Activated naive CD8-positive, alpha-beta T cell treated with anti-CD3 and anti-CD28 coated beads, Interleukin-2, amount 50 U/mL, for 16 hours (primary cell): Measurements from ENCODE around the gene ATP2B3.

Source experiments
- DNase-seq: peaks from one replicate; pipeline ENCODE4 v3.0.0-alpha.2; 2020; ENCODE audit warnings: low read depth, low spot score

Gene ATP2B3

GRCh38 chrX:153611298-153612095 is 94.1 kb downstream of the ATP2B3 start:
- DNase-seq: no peak

- no peak for DNase-seq
Observed at GRCh38 chrX:153612413-153612812, 95.0 kb downstream of the ATP2B3 start.

GRCh38 chrX:153614818-153615217 is 97.4 kb downstream of the ATP2B3 start:
- DNase-seq: no peak

GRCh38 chrX:153620576-153620975 is 103.1 kb downstream of the ATP2B3 start:
- no peak for DNase-seq

GRCh38 chrX:153621949-153622598 is 104.6 kb downstream of the ATP2B3 start:
- no peak for DNase-seq

- no peak for DNase-seq
Observed at GRCh38 chrX:153622661-153623309, 105.3 kb downstream of the ATP2B3 start.

GRCh38 chrX:153623310-153624029 is 106.0 kb downstream of the ATP2B3 start:
- DNase-seq: no peak

GRCh38 chrX:153624196-153625091 is 107.0 kb downstream of the ATP2B3 start:
- DNase-seq: no peak

- no peak for DNase-seq
Observed at GRCh38 chrX:153625271-153626024, 108.0 kb downstream of the ATP2B3 start.

- DNase-seq: no peak
Observed at GRCh38 chrX:153626025-153626633, 108.7 kb downstream of the ATP2B3 start.

- DNase-seq: no peak
Observed at GRCh38 chrX:153626863-153627674, 109.6 kb downstream of the ATP2B3 start.

- DNase-seq: no peak
Observed at GRCh38 chrX:153627675-153628111, 110.3 kb downstream of the ATP2B3 start.

- no peak for DNase-seq
Observed at GRCh38 chrX:153628129-153628528, 110.7 kb downstream of the ATP2B3 start.

GRCh38 chrX:153628665-153629064 is 111.2 kb downstream of the ATP2B3 start:
- no peak for DNase-seq

GRCh38 chrX:153631346-153631745 is 113.9 kb downstream of the ATP2B3 start:
- DNase-seq: no peak

GRCh38 chrX:153631907-153632594 is 114.6 kb downstream of the ATP2B3 start:
- DNase-seq: no peak
